ENCODE results near the gene GLRX.

- TF ChIP-seq POLR2AphosphoS5 (IDR thresholded peaks at IDR 0.05) (no peak), POLR2A (IDR thresholded peaks at IDR 0.05) (no peak)
These were observed 5.3 kb upstream of the GLRX start for GRCh38 chr5:95827892-95828246.

Data from suprapubic skin (tissue), 4 donors.